Measurements from ENCODE around the gene RASA3.

The RASA3 gene

GRCh38 chr13:114019367-114019766 is 113.1 kb downstream of the RASA3 start:
- no peak for DNase-seq (ENCODE audit: extremely low read depth, low read depth)
- H3K4me3 ChIP-seq (replicated peaks; ENCODE audit: low read depth, low read length) = no peak overlapping the region
- no peak for TF ChIP-seq CTCF (IDR thresholded peaks at IDR 0.05; ENCODE audit: low read depth, low read length, missing control alignments)

DNA sequence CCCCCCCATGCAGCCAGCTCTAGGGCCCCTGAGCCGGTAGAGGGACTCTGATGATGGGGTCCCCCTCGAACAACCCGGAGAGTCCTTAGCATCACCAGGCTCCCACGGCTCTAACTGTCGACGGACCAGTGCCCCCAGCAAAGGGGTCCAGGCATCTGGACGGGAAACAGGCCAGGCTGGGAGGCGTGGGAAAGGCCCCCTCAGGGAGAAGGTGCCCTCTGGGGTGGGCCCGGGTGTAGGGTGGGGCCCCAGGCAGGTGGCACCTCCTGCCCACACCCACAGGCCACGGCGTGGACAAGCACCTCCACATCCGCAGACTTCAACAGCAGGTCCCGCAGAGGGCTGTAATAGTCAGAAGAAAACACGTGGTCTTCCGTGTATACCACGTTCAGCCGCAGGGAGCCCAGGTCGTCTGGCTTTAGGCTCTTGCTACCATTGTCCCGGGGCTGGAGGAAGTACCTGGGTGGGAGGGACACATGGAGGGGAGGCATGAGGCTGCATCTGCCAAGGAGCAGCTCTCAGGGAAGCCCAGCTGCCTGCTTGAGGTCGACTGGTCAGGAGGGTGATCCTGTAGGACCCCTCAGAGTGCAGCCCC is 113.9 kb downstream of the RASA3 start:
- H3K4me3 ChIP-seq (replicated peaks; ENCODE audit: low read depth, low read length) = no peak overlapping the region
- DNase-seq (ENCODE audit: extremely low read depth, low read depth) = no peak
- no peak for TF ChIP-seq CTCF (IDR thresholded peaks at IDR 0.05; ENCODE audit: low read depth, low read length, missing control alignments)

DNA sequence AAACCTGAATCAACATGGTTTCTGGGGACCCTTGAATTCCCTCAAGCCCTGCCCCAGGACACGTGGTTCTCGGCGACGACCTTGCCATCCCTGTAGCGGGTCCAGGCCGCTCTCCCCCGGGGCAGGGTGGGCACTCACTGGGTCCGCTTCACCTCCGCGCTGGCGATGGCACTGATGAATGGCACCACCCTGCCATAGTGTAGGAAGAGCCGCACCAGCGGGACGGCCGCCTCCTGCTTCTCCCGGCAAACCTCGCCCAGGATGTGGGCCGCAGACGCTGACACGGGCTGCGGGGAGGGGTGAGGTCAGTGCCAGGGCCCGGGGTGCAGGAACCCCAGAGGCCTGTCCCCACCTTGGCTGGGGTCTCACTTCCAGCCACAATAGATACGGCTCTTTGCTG is 114.5 kb downstream of the RASA3 start:
- DNase-seq (ENCODE audit: extremely low read depth, low read depth) = no peak
- H3K4me3 ChIP-seq (replicated peaks; ENCODE audit: low read depth, low read length) = no peak overlapping the region
- TF ChIP-seq CTCF (IDR thresholded peaks at IDR 0.05; ENCODE audit: low read depth, low read length, missing control alignments) = no peak

- DNase-seq (ENCODE audit: extremely low read depth, low read depth) = no peak
- TF ChIP-seq CTCF (IDR thresholded peaks at IDR 0.05; ENCODE audit: low read depth, low read length, missing control alignments) = peak; percentile 45
- no peak overlapping the region for H3K4me3 ChIP-seq (replicated peaks; ENCODE audit: low read depth, low read length)
Observed at GRCh38 chr13:114017028-114017630, 115.3 kb downstream of the RASA3 start.

DNA sequence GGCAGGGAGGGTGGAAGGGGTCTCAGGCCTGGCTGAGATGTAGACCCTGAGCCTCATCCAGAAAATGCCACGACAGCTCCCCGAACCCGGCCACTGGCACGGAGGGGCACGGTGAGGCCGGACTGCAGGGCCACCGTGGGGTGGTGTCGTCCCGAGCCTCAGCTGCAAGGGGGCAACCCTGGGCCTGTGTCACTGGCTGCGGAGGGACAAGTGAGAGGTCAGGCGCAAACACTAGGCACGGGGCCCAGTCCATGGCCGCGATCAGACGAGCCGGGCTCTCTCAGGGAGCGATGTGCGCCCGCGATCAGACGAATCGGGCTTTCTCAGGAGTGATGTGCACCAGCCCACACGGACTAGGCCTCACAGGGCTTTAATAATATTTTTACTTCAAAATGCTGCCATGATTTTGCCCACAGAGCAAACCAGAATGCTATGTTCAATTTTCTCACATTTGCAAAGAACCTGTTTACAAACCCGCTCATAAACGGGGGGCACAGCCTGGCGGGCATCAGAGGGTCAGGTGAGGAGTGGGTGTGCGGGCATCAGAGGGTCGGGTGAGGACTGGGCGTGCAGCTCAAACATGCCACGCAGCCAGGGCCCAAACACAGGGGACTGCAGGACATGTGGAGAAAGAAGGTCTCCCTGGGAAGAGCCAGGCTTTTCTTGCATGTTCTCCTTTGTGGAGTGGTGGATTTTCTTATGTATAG is 115.9 kb downstream of the RASA3 start:
- H3K4me3 ChIP-seq (replicated peaks; ENCODE audit: low read depth, low read length) = no peak overlapping the region
- no peak for DNase-seq (ENCODE audit: extremely low read depth, low read depth)
- no peak for TF ChIP-seq CTCF (IDR thresholded peaks at IDR 0.05; ENCODE audit: low read depth, low read length, missing control alignments)

- DNase-seq (ENCODE audit: extremely low read depth, low read depth) = no peak
- H3K4me3 ChIP-seq (replicated peaks; ENCODE audit: low read depth, low read length) = no peak overlapping the region
- TF ChIP-seq CTCF (IDR thresholded peaks at IDR 0.05; ENCODE audit: low read depth, low read length, missing control alignments) = no peak
Observed at GRCh38 chr13:114015969-114016295, 116.5 kb downstream of the RASA3 start.
